HepG2 (cell line): ENCODE measurements around the gene ZMYND19. TPM values are rescaled to one million over a fixed set of nuclear protein-coding genes. Genes with fewer than 3 reads are reported as not detected.
A peak's percentile ranks its signal among the peaks of the same experiment; 100 is the strongest.

Experiments
- CREBL2 ChIP-seq: sonication (generic); formaldehyde crosslinking; IDR thresholded peaks from 2 replicates; pipeline ENCODE4 v1.8.1; 2023; ENCODE audit warnings: missing genetic modification reagents, mild to moderate bottlenecking, borderline replicate concordance
- FOXA1 ChIP-seq, 2 experiments: fragments of 450-650 bp in 1 of 2; sonication (generic) in 1 of 2; formaldehyde crosslinking in 1 of 2; IDR thresholded peaks; 2 replicates each; pipeline versions ENCODE4 v1.4.0 to v1.6.1; 2016 to 2020; ENCODE audit warnings: missing genetic modification reagents in 1 of 2
- GABPB1 ChIP-seq: IDR thresholded peaks from 2 replicates; pipeline ENCODE4 v1.6.1; 2016; ENCODE audit warnings: mild to moderate bottlenecking, missing genetic modification reagents, moderate library complexity, missing compliant biosample characterization
- GPBP1L1 ChIP-seq: sonication (generic); formaldehyde crosslinking; IDR thresholded peaks from 2 replicates; pipeline ENCODE4 v1.5.0; 2020; ENCODE audit warnings: mild to moderate bottlenecking, missing genetic modification reagents
- HNRNPH1 ChIP-seq: fragments of 200-400 bp; formaldehyde crosslinking; optimal IDR thresholded peaks from 2 replicates; pipeline ENCODE3; 2017; ENCODE audit warnings: mild to moderate bottlenecking, low read depth, low read length
- HNRNPL ChIP-seq: fragments of 200-400 bp; formaldehyde crosslinking; IDR thresholded peaks from 2 replicates; pipeline ENCODE4 v1.6.1; 2017; ENCODE audit warnings: mild to moderate bottlenecking, low read depth, low read length
- KAT2B ChIP-seq: fragments of 150-350 bp; IDR thresholded peaks from 2 replicates; pipeline ENCODE4 v1.6.1; 2014; ENCODE audit warnings: low read depth, low read length, borderline replicate concordance
- MBD4 ChIP-seq: IDR thresholded peaks from 2 replicates; pipeline ENCODE4 v1.6.1; 2012; ENCODE audit warnings: low read length, inconsistent platforms, borderline replicate concordance
- NCOA2 ChIP-seq: sonication (generic); formaldehyde crosslinking; IDR thresholded peaks from 2 replicates; pipeline ENCODE4 v1.8.0; 2022; ENCODE audit warnings: inconsistent platforms
- NFKB2 ChIP-seq: sonication (generic); formaldehyde crosslinking; IDR thresholded peaks from 2 replicates; pipeline ENCODE4 v1.4.0; 2020; ENCODE audit warnings: missing genetic modification reagents, borderline replicate concordance
- NFRKB ChIP-seq: fragments of 450-650 bp; IDR thresholded peaks from 2 replicates; pipeline ENCODE4 v1.6.1; 2017
- NONO ChIP-seq, 2 experiments: fragments of 450-650 bp in 1 of 2; sonication (generic) in 1 of 2; formaldehyde crosslinking in 1 of 2; IDR thresholded peaks in 1 of 2; conservative IDR thresholded peaks in 1 of 2; 2 replicates each; pipeline versions ENCODE4 v1.6.1 to v1.8.0; 2017 to 2022; ENCODE audit warnings: mild to moderate bottlenecking in 1 of 2, missing genetic modification reagents in 1 of 2, moderate library complexity in 1 of 2
- NRL ChIP-seq: sonication (generic); formaldehyde crosslinking; IDR thresholded peaks from 2 replicates; pipeline ENCODE4 v1.5.0; 2020; ENCODE audit warnings: missing genetic modification reagents, mild to moderate bottlenecking, moderate library complexity, borderline replicate concordance
- RBFOX2 ChIP-seq: fragments of 200-400 bp; formaldehyde crosslinking; IDR thresholded peaks from 2 replicates; pipeline ENCODE4 v1.6.1; 2017; ENCODE audit warnings: low read depth, mild to moderate bottlenecking, low read length
- SMARCE1 ChIP-seq: fragments of 450-650 bp; IDR thresholded peaks from 2 replicates; pipeline ENCODE4 v1.6.1; 2017; ENCODE audit warnings: borderline replicate concordance
- TEAD3 ChIP-seq: optimal IDR thresholded peaks from 2 replicates; pipeline ENCODE3; 2016; ENCODE audit warnings: borderline replicate concordance
- USF2 ChIP-seq, 2 experiments: sonication (generic) in 1 of 2; formaldehyde crosslinking in 1 of 2; IDR thresholded peaks; 2 replicates each; pipeline versions ENCODE4 v1.5.1 to v1.6.1; 2011 to 2020; ENCODE audit warnings: borderline replicate concordance in 1 of 2, low read depth in 1 of 2, low read length in 1 of 2, mild to moderate bottlenecking in 1 of 2, missing genetic modification reagents in 1 of 2, moderate library complexity in 1 of 2
- ZFP1 ChIP-seq: IDR thresholded peaks from 2 replicates; pipeline ENCODE4 v1.6.1; 2016
- ZFP91 ChIP-seq: sonication (generic); formaldehyde crosslinking; IDR thresholded peaks from 2 replicates; pipeline ENCODE4 v1.9.0; 2022; ENCODE audit warnings: missing genetic modification reagents, mild to moderate bottlenecking, borderline replicate concordance
- ZNF512 ChIP-seq: sonication (generic); formaldehyde crosslinking; IDR thresholded peaks from 2 replicates; pipeline ENCODE4 v1.4.0; 2020; ENCODE audit warnings: mild to moderate bottlenecking, missing genetic modification reagents
- ZNF891 ChIP-seq: sonication (generic); formaldehyde crosslinking; IDR thresholded peaks from 2 replicates; pipeline ENCODE4 v1.5.0; 2020; ENCODE audit warnings: mild to moderate bottlenecking, missing genetic modification reagents
- polyA plus RNA-seq, 8 experiments: library from polyadenylated mRNA; depleted of rRNA in 3 of 8; stranded (reverse) in 7 of 8; unstranded in 1 of 8; fragments of >200 nt; fragmentation: Illumina TruSeq in 4 of 8; extraction: Trizol in 4 of 8; gene quantifications; 2 replicates each; pipeline versions ENCODE4 v1.2.1 to v1.2.3, GENCODE V29; 2011 to 2016; ENCODE audit warnings: low read depth in 4 of 8, missing spikeins in 1 of 8, mixed read lengths in 1 of 8; ENCODE audit not compliant: insufficient read depth in 1 of 8
- total RNA-seq, 5 experiments: library from RNA; depleted of rRNA; stranded (reverse); fragments of >200 nt; fragmentation: Illumina TruSeq; extraction: Trizol; gene quantifications; 2 replicates each; pipeline ENCODE4 v1.2.3, GENCODE V29; 2016; ENCODE audit warnings: low read depth in 1 of 5

The ZMYND19 gene
- total and polyA plus RNA-seq, 2 of the 13 experiments (the other 11 are each of a cell fraction or from before 2014, with no cell fraction given): 21.3 to 38.7 TPM

- TF ChIP-seq ZFP91 (peak; percentile 11; the same call in 1 of the 2 replicates), NRL (no peak), NFRKB (no peak), ZFP1 (CRISPR knock-in tag) (no peak), ZNF891 (CRISPR knock-in tag) (peak; percentile 74; the same call in 1 of the 2 replicates), NONO (IDR thresholded peaks at IDR 0.05) (no peak), NONO (CRISPR knock-in tag; conservative IDR thresholded peaks at IDR 0.05) (no peak), HNRNPL (no peak), NCOA2 (CRISPR knock-in tag) (no peak), GPBP1L1 (no peak), TEAD3 (peak; percentile 69), USF2 (IDR thresholded peaks at IDR 0.05; ENCODE audit: low read depth, low read length) (peak; percentile 56), USF2 (CRISPR knock-in tag; IDR thresholded peaks at IDR 0.05; ENCODE audit: borderline replicate concordance) (no peak; the same call in 1 of the 2 replicates), SMARCE1 (no peak), KAT2B (no peak), HNRNPH1 (no peak), ZNF512 (CRISPR knock-in tag) (no peak), GABPB1 (CRISPR knock-in tag) (peak; percentile 16; the same call in 1 of the 2 replicates), FOXA1 (IDR thresholded peaks at IDR 0.05) (no peak), FOXA1 (CRISPR knock-in tag; IDR thresholded peaks at IDR 0.05) (no peak), NFKB2 (CRISPR knock-in tag) (no peak), RBFOX2 (no peak), CREBL2 (CRISPR knock-in tag) (no peak), MBD4 (no peak)
Measured at GRCh38 chr9:137611623-137612609, 21.6 kb upstream of the ZMYND19 start (continued).
